ENCODE results near the gene HELQ. TPM values are rescaled to one million over a fixed set of nuclear protein-coding genes. Genes with fewer than 3 reads are reported as not detected.

The HELQ gene
- total and polyA plus RNA-seq, 2 of the 4 experiments (the other 2 are of a cell fraction): 8.8 to 9.1 TPM

DNA sequence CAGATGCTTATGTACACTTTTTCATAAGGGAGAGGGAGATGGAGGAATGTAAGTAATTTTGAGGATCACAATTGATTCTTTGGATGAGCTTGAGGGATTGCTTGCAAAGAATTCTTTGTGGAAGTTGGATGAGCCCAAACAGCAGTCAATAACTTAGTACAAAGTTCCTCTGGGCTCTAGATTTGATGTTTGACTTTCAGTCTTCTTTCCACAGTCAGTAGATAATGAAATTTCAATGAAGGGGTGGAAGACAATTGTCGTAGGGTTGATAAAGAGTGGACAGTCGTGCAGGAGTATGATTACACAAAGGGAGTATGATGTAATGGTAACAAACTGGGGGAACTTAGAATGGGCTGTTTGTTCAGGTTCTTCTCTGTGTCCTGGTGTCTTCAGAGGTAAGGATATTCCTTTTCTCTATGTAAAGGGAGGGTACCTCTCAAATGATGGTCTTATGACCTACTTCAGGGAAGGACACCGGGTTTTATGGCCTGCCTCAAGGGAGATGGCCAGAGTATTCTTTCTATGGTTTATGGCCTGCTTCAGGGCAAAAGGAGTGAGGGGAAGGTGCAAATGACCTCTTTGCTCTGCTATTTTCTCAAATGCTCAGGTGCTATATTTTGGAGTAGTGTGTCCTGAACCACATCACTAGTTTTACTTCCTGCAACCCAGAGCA lies 31.0 kb upstream of the HELQ start:
- Histone ChIP-seq H3K9me3 (ENCODE audit: control insufficient read depth, insufficient read depth, low read length) (no peaks in the 10 kb centered on the region), H3K36me3 (ENCODE audit: control insufficient read depth, insufficient read depth, low read length) (no peaks in the 10 kb centered on the region), H3K4me3 (ENCODE audit: insufficient read depth, low read depth, low read length) (no peak overlapping the region), H3K9me1 (ENCODE audit: insufficient read depth, low read length) (no peaks in the 10 kb centered on the region), H3K9ac (ENCODE audit: low read depth, low read length) (no peak overlapping the region), H3K14ac (replicated peaks; ENCODE audit: low read depth, low read length) (no peak overlapping the region), H3K4me2 (ENCODE audit: low read depth, low read length) (no peak overlapping the region), H2AK9ac (replicated peaks; ENCODE audit: low read depth, low read length, poor library complexity) (no peak overlapping the region), H3K27me3 (ENCODE audit: control insufficient read depth, insufficient read depth, low read length) (no peaks in the 10 kb centered on the region), H4K20me1 (ENCODE audit: insufficient read depth, low read length) (no peaks in the 10 kb centered on the region), H2BK5ac (ENCODE audit: low read depth, low read length, poor library complexity, severe bottlenecking) (no peak overlapping the region), H3K23ac (ENCODE audit: low read depth, low read length) (no peak overlapping the region), H3K4ac (ENCODE audit: low read depth, low read length) (no peak overlapping the region), H3K56ac (ENCODE audit: extremely low read depth, insufficient read depth, low read length) (no peak overlapping the region), H2AFZ (replicated peaks; ENCODE audit: low read length, poor library complexity) (no peak overlapping the region), H3K79me1 (ENCODE audit: low read depth in 1 of 2, low read length in 2 of 2) (peaks cover 4 to 17% of the 10 kb centered on the region in 2 experiments; a peak in 3 of 4 replicates), H4K91ac (ENCODE audit: insufficient read depth, low read depth, low read length) (no peak overlapping the region), H3K4me1 (ENCODE audit: control insufficient read depth, insufficient read depth, low read length) (no peaks in the 10 kb centered on the region), H2BK120ac (ENCODE audit: low read depth, low read length) (no peak overlapping the region), H4K8ac (ENCODE audit: low read depth in 2 of 2, low read length in 2 of 2) (no peak overlapping the region), H2BK20ac (ENCODE audit: low read depth, low read length) (no peak overlapping the region), H2BK15ac (ENCODE audit: low read depth, low read length) (no peak overlapping the region), H3K18ac (ENCODE audit: low read depth, low read length) (no peak overlapping the region), H2AK5ac (ENCODE audit: low read depth, low read length) (no peak overlapping the region), H4K5ac (ENCODE audit: low read depth, low read length) (no peak overlapping the region), H3K27ac (ENCODE audit: insufficient read depth, low read length) (no peak overlapping the region)
- BruUV-seq (replicated peaks): no TSS peak
- ChIA-PET CTCF (no interaction called here), POLR2A (ENCODE audit: unreplicated experiment) (no interaction called here)
- ATAC-seq (ENCODE audit: low read depth) (no peak), DNase-seq (no peak)
- intact Hi-C loops (cut with micrococcal nuclease): no loop called here
- TF ChIP-seq FOS (IDR thresholded peaks at IDR 0.05; ENCODE audit: low read depth, low read length) (no peak), NFE2L2 (IDR thresholded peaks at IDR 0.05; ENCODE audit: low read depth, low read length) (no peak), BHLHE40 (IDR thresholded peaks at IDR 0.05; ENCODE audit: low read depth, low read length) (no peak), CHD1 (IDR thresholded peaks at IDR 0.05; ENCODE audit: low read depth, low read length) (no peak), MAZ (IDR thresholded peaks at IDR 0.05; ENCODE audit: borderline replicate concordance, low read depth, low read length) (no peak), RCOR1 (IDR thresholded peaks at IDR 0.05; ENCODE audit: insufficient replicate concordance, low read length) (no peak), MAFK (IDR thresholded peaks at IDR 0.05; ENCODE audit: low read depth, low read length) (no peak), RFX5 (IDR thresholded peaks at IDR 0.05; ENCODE audit: low read depth, low read length) (no peak), CEBPB (IDR thresholded peaks at IDR 0.05; ENCODE audit: low read depth, low read length) (no peak), SMC3 (IDR thresholded peaks at IDR 0.05; ENCODE audit: low read depth, low read length) (no peak), POLR2A (IDR thresholded peaks at IDR 0.05; ENCODE audit: low read depth, low read length) (no peak), MXI1 (IDR thresholded peaks at IDR 0.05; ENCODE audit: borderline replicate concordance, low read depth, low read length) (no peak), RAD21 (IDR thresholded peaks at IDR 0.05; ENCODE audit: low read length) (no peak)
- TF ChIP-seq, protein P1, sequence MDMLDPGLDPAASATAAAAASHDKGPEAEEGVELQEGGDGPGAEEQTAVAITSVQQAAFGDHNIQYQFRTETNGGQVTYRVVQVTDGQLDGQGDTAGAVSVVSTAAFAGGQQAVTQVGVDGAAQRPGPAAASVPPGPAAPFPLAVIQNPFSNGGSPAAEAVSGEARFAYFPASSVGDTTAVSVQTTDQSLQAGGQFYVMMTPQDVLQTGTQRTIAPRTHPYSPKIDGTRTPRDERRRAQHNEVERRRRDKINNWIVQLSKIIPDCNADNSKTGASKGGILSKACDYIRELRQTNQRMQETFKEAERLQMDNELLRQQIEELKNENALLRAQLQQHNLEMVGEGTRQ (IDR thresholded peaks at IDR 0.05; ENCODE audit: low read depth, low read length): no peak
- TF ChIP-seq, protein P2, sequence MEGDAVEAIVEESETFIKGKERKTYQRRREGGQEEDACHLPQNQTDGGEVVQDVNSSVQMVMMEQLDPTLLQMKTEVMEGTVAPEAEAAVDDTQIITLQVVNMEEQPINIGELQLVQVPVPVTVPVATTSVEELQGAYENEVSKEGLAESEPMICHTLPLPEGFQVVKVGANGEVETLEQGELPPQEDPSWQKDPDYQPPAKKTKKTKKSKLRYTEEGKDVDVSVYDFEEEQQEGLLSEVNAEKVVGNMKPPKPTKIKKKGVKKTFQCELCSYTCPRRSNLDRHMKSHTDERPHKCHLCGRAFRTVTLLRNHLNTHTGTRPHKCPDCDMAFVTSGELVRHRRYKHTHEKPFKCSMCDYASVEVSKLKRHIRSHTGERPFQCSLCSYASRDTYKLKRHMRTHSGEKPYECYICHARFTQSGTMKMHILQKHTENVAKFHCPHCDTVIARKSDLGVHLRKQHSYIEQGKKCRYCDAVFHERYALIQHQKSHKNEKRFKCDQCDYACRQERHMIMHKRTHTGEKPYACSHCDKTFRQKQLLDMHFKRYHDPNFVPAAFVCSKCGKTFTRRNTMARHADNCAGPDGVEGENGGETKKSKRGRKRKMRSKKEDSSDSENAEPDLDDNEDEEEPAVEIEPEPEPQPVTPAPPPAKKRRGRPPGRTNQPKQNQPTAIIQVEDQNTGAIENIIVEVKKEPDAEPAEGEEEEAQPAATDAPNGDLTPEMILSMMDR (conservative IDR thresholded peaks at IDR 0.05; ENCODE audit: low read depth, low read length): no peak
- TF ChIP-seq, protein P3, sequence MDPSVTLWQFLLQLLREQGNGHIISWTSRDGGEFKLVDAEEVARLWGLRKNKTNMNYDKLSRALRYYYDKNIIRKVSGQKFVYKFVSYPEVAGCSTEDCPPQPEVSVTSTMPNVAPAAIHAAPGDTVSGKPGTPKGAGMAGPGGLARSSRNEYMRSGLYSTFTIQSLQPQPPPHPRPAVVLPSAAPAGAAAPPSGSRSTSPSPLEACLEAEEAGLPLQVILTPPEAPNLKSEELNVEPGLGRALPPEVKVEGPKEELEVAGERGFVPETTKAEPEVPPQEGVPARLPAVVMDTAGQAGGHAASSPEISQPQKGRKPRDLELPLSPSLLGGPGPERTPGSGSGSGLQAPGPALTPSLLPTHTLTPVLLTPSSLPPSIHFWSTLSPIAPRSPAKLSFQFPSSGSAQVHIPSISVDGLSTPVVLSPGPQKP (IDR thresholded peaks at IDR 0.05; ENCODE audit: borderline replicate concordance, low read depth, low read length): no peak
- no CpG with 5 or more reads among the region's 3 CpGs for WGBS, 2 experiments (ENCODE audit: extremely low coverage in 2 of 2, insufficient read length in 1 of 2)
- in situ Hi-C loops (cut with MboI; ENCODE audit: low sequenced_read_pairs): no loop called here
- dilution Hi-C loops (cut with HindIII; ENCODE audit: low sequenced_read_pairs, unreplicated experiment): no loop called here

Measured in IMR-90 (cell line).